GM12878 (cell line): Measurements from ENCODE around the gene OR56B1. TPM values are rescaled to one million over a fixed set of nuclear protein-coding genes. Genes with fewer than 3 reads are reported as not detected.

ENCODE experiments used
- ATAC-seq: fragments of 200-7000 bp; cut with Tn5 transposase; 3 replicates; pipeline ENCODE4 v1.9.1; 2020; ENCODE audit warnings: mild to moderate bottlenecking, moderate library complexity
- BruUV-seq: library from RNA; stranded (reverse); fragments of 400-500 nt; replicated peaks from 2 replicates; lab custom pipeline; 2021; lab: Mats Ljungman, UMichigan
- CTCF ChIA-PET: fragments of 300-600 bp; sonication (Branson Sonifier 250); formaldehyde crosslinking; extraction: SDS; loops from one replicate; lab custom pipeline; 2021; ENCODE audit warnings: inconsistent platforms; lab: Yijun Ruan, JAX
- POLR2A ChIA-PET: fragments of 350-600 bp; formaldehyde crosslinking; extraction: SDS; loops from one replicate; lab custom pipeline; 2021; ENCODE audit warnings: inconsistent platforms; lab: Charles Lee
- RAD21 ChIA-PET: fragments of 300-600 bp; sonication (Branson Sonifier 250); formaldehyde crosslinking; loops from one replicate; lab custom pipeline; 2023; ENCODE audit warnings: antibody characterized with exemption; ENCODE audit not compliant: unreplicated experiment; lab: Charles Lee
- SMC1A ChIA-PET: fragments of 300-600 bp; sonication (Branson Sonifier 250); formaldehyde crosslinking; loops from one replicate; lab custom pipeline; 2023; ENCODE audit not compliant: unreplicated experiment, uncharacterized antibody; lab: Charles Lee
- DNase-seq: peaks from one replicate; pipeline ENCODE4 v3.0.0-alpha.2; 2011; ENCODE audit warnings: low read depth, low spot score
- FAIRE-seq: peaks from 3 replicates; lab custom pipeline; 2011; peaks lifted over from hg19 to GRCh38; lab: Jason Lieb, UNC
- H2AFZ ChIP-seq: 2 replicates; pipeline ENCODE4 v1.6.0; 2011; ENCODE audit warnings: low read depth, low read length, control low read depth; ENCODE audit not compliant: control insufficient read depth
- H3K27ac ChIP-seq: 2 replicates; pipeline ENCODE4 v1.5.1; 2011; ENCODE audit warnings: control low read depth; ENCODE audit not compliant: control insufficient read depth, insufficient read depth
- H3K27me3 ChIP-seq, 2 experiments: replicated peaks in 1 of 2; 2 replicates each; pipeline versions ENCODE4 v1.6.0 to v1.6.1; 2011; ENCODE audit warnings: low read length in 1 of 2; ENCODE audit not compliant: control insufficient read depth in 2 of 2, insufficient read depth in 2 of 2
- H3K36me3 ChIP-seq, 2 experiments: 2 replicates each; pipeline ENCODE4 v1.5.1; 2011; ENCODE audit warnings: low read length in 1 of 2; ENCODE audit not compliant: control insufficient read depth in 2 of 2, insufficient read depth in 2 of 2
- H3K4me1 ChIP-seq: 2 replicates; pipeline ENCODE4 v1.6.1; 2011; ENCODE audit warnings: mild to moderate bottlenecking, low read length, moderate library complexity, mixed read lengths; ENCODE audit not compliant: control insufficient read depth, insufficient read depth
- H3K4me2 ChIP-seq: 2 replicates; pipeline ENCODE4 v1.6.0; 2011; ENCODE audit warnings: control low read depth; ENCODE audit not compliant: control insufficient read depth, insufficient read depth
- H3K4me3 ChIP-seq: fragments of 200-600 bp; sonication (generic); 2 replicates; pipeline ENCODE4 v1.5.1; 2016
- H3K79me2 ChIP-seq: 2 replicates; pipeline ENCODE4 v1.6.0; 2011; ENCODE audit warnings: low read length; ENCODE audit not compliant: control insufficient read depth, insufficient read depth
- H3K9ac ChIP-seq: 2 replicates; pipeline ENCODE4 v1.8.0; 2011; ENCODE audit warnings: low read length, control low read depth, mixed read lengths; ENCODE audit not compliant: control insufficient read depth, insufficient read depth
- H3K9me3 ChIP-seq: replicated peaks from 3 replicates; pipeline ENCODE4 v1.5.1; 2011; ENCODE audit warnings: mild to moderate bottlenecking, low read length; ENCODE audit not compliant: control insufficient read depth, insufficient read depth
- H4K20me1 ChIP-seq: 2 replicates; pipeline ENCODE4 v1.6.0; 2011; ENCODE audit not compliant: control insufficient read depth, insufficient read depth
- ASH2L ChIP-seq: fragments of 300-600, 200-600 bp; sonication (generic); IDR thresholded peaks from 2 replicates; pipeline ENCODE4 v1.6.1; 2017; ENCODE audit warnings: low read depth, mild to moderate bottlenecking, borderline replicate concordance
- ATF7 ChIP-seq: fragments of 450-650 bp; IDR thresholded peaks from 2 replicates; pipeline ENCODE4 v1.6.1; 2016; ENCODE audit warnings: low read depth, mild to moderate bottlenecking
- NBN ChIP-seq: fragments of 450-650 bp; IDR thresholded peaks from 2 replicates; pipeline ENCODE4 v1.6.1; 2016
- RELB ChIP-seq: fragments of 450-650 bp; IDR thresholded peaks from 2 replicates; pipeline ENCODE4 v1.6.1; 2017; ENCODE audit warnings: low read depth, mild to moderate bottlenecking, moderate library complexity
- SMC3 ChIP-seq: IDR thresholded peaks from 2 replicates; pipeline ENCODE4 v1.6.1; 2011; ENCODE audit warnings: low read length, improper control_type of control experiment, borderline replicate concordance
- SPI1 ChIP-seq: IDR thresholded peaks from 2 replicates; pipeline ENCODE4 v1.6.1; 2011; ENCODE audit warnings: low read depth, mild to moderate bottlenecking, low read length, moderate library complexity, borderline replicate concordance; ENCODE audit not compliant: insufficient read depth
- STAT3 ChIP-seq: IDR thresholded peaks from 2 replicates; pipeline ENCODE4 v1.6.1; 2011; ENCODE audit warnings: low read depth, low read length, improper control_type of control experiment
- ZNF384 ChIP-seq: IDR thresholded peaks from 2 replicates; pipeline ENCODE4 v1.6.1; 2012; ENCODE audit warnings: low read depth, mild to moderate bottlenecking, low read length, improper control_type of control experiment, borderline replicate concordance
- WGBS: methylation state at CpG from one replicate; pipeline ENCODE4 v1.1.6; 2016; ENCODE audit warnings: low lambda C conversion rate; ENCODE audit not compliant: insufficient replicate concordance, insufficient coverage; ENCODE audit errors: missing lambda C conversion rate; 5-methylcytosine and 5-hydroxymethylcytosine counted together
- in situ Hi-C: fragments of 300-500 bp; cut with MboI; formaldehyde crosslinking; loops from 9 replicates; pipeline ENCODE4 v1.14.3; 2018; ENCODE audit warnings: mixed read lengths
- intact Hi-C: fragments of 100-400 bp; cut with micrococcal nuclease; formaldehyde crosslinking; loops from one replicate; pipeline ENCODE4 v1.14.2; 2022; ENCODE audit not compliant: unreplicated experiment
- polyA plus RNA-seq, 11 experiments: library from polyadenylated mRNA; depleted of rRNA in 4 of 11; unstranded in 6 of 11; stranded (reverse) in 5 of 11; fragments of >200 nt; fragmentation: Nextera tagmentation in 4 of 11; fragmentation: Illumina TruSeq in 1 of 11; extraction: Ambion mirVana in 4 of 11; extraction: Trizol in 1 of 11; gene quantifications; 1 replicate in 1 of 11; 2 replicates in 10 of 11; pipeline versions ENCODE4 v1.2.1 to v1.2.3, GENCODE V29; 2011 to 2016; ENCODE audit warnings: inconsistent platforms in 2 of 11, missing spikeins in 2 of 11, low read depth in 1 of 11
- total RNA-seq, 4 experiments: library from RNA; depleted of rRNA in 3 of 4; stranded (reverse); fragments of >200 nt in 3 of 4; fragmentation: Illumina TruSeq in 1 of 4; extraction: Trizol in 1 of 4; gene quantifications; 2 replicates each; pipeline versions ENCODE4 v1.2.1 to v1.2.3, GENCODE V29; 2013 to 2021

OR56B1 gene
- total and polyA plus RNA-seq, 10 of the 15 experiments (the other 5 are each of a cell fraction or from before 2014, with no cell fraction given): 0.04 to 0.71 (median 0.36) TPM; not detected in 3

GRCh38 chr11:5700421-5701054 lies 35.7 kb upstream of the OR56B1 start:
- POLR2A ChIA-PET: interaction anchor here (0.5 to 4.9 kb wide), 6 partner anchors 10 to 450 kb away, joined by 3 to 58 read pairs (median 4); partner anchors contain the start of genes TRIM22, TRIM34 and TRIM5
- Histone ChIP-seq H3K27ac (no peak overlapping the region), H3K36me3 (peaks cover 6 to 59% of the 10 kb centered on the region in 2 experiments), H2AFZ (no peak overlapping the region), H3K9ac (no peak overlapping the region), H3K4me2 (peak overlapping the region; percentile 45; the same call in 1 of the 2 replicates), H3K79me2 (peaks cover 52% of the 10 kb centered on the region), H3K27me3 (no peaks in the 10 kb centered on the region), H4K20me1 (peaks cover 5% of the 10 kb centered on the region; the same call in 1 of the 2 replicates), H3K4me3 (0 out of 2 replicates have a peak overlapping the region, but pooled peaks have one; percentile 8), H3K4me1 (peaks cover 3% of the 10 kb centered on the region), H3K9me3 (peaks cover 7% of the 10 kb centered on the region)
- SMC1A ChIA-PET: interaction anchor here (0.8 to 7.3 kb wide), 9 partner anchors 10 to 110 kb away, joined by 3 to 96 read pairs (median 3); partner anchors contain the start of genes TRIM22, TRIM34 and TRIM5
- intact Hi-C loops: loop anchor here (5.0 kb wide), 2 partner anchors 117 to 223 kb away; no protein-coding TSS in a partner anchor
- FAIRE-seq: no peak
- DNase-seq: no peak
- 0 out of 2 replicates have a peak, but pooled peaks have one; percentile 40 for TF ChIP-seq NBN
- TF ChIP-seq ASH2L: no peak
- peak; percentile 82 for TF ChIP-seq ZNF384
- TF ChIP-seq ATF7: peak; percentile 31; the same call in 1 of the 2 replicates
- peak; percentile 26; the same call in 1 of the 2 replicates for TF ChIP-seq RELB
- TF ChIP-seq SMC3: no peak
- TF ChIP-seq STAT3: no peak
- no peak for TF ChIP-seq SPI1
- WGBS: 29% methylated on average over 8 of the region's 10 CpGs
- RAD21 ChIA-PET: interaction anchor here (0.6 to 5.5 kb wide), 5 partner anchors 10 to 109 kb away, joined by 3 to 61 read pairs (median 4); partner anchors contain the start of genes TRIM22 and TRIM5
- BruUV-seq: no TSS peak
- CTCF ChIA-PET: interaction anchor here (0.9 to 5.0 kb wide), 5 partner anchors 10 to 81 kb away, joined by 4 to 37 read pairs (median 25); partner anchors contain the start of genes TRIM22 and TRIM5
- in situ Hi-C loops: loop anchor here (10.0 kb wide), 1 partner anchor 1034 kb away; no protein-coding TSS in a partner anchor
- ATAC-seq: peak; percentile 55
